Measurements from ENCODE around the gene WBP2.

Gene WBP2

DNA sequence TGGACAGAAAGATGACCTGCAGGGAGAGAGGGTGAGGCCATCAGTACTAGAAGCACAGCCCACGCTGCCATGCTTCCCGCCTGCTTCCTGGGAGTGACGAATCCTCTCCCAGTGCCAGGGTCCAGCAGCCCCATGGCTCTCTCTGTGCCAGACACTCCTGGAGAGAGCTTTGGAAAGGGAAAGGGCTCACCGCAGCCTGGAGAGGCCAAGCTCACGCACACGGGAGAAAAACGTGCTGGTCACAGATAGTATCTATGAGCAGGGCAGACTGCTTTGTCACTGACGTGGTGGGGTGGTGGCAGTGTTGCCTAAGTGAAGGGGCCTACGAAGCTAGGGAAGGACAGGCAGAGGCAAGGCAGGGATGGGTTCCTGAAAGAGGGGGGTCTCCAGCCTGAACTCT is 5.4 kb downstream of the WBP2 start:
- TF ChIP-seq POLR2AphosphoS5 (IDR thresholded peaks at IDR 0.05; ENCODE audit: low read depth, low read length) (no peak), FOXP2 (optimal IDR thresholded peaks at IDR 0.05; ENCODE audit: borderline replicate concordance, extremely low read depth, extremely low read length, insufficient read depth) (no peak), SIN3A (IDR thresholded peaks at IDR 0.05; ENCODE audit: borderline replicate concordance, insufficient read depth, low read length) (no peak), TAF1 (IDR thresholded peaks at IDR 0.05; ENCODE audit: borderline replicate concordance, insufficient read depth, low read length) (no peak)
- TF ChIP-seq, protein P1, sequence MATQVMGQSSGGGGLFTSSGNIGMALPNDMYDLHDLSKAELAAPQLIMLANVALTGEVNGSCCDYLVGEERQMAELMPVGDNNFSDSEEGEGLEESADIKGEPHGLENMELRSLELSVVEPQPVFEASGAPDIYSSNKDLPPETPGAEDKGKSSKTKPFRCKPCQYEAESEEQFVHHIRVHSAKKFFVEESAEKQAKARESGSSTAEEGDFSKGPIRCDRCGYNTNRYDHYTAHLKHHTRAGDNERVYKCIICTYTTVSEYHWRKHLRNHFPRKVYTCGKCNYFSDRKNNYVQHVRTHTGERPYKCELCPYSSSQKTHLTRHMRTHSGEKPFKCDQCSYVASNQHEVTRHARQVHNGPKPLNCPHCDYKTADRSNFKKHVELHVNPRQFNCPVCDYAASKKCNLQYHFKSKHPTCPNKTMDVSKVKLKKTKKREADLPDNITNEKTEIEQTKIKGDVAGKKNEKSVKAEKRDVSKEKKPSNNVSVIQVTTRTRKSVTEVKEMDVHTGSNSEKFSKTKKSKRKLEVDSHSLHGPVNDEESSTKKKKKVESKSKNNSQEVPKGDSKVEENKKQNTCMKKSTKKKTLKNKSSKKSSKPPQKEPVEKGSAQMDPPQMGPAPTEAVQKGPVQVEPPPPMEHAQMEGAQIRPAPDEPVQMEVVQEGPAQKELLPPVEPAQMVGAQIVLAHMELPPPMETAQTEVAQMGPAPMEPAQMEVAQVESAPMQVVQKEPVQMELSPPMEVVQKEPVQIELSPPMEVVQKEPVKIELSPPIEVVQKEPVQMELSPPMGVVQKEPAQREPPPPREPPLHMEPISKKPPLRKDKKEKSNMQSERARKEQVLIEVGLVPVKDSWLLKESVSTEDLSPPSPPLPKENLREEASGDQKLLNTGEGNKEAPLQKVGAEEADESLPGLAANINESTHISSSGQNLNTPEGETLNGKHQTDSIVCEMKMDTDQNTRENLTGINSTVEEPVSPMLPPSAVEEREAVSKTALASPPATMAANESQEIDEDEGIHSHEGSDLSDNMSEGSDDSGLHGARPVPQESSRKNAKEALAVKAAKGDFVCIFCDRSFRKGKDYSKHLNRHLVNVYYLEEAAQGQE (IDR thresholded peaks at IDR 0.05; ENCODE audit: insufficient read depth in 1 of 2, low read depth in 2 of 2, low read length in 2 of 2) = no peak

GRCh38 chr17:75849279-75849646 is 5.9 kb downstream of the WBP2 start:
- TF ChIP-seq POLR2AphosphoS5 (IDR thresholded peaks at IDR 0.05; ENCODE audit: low read depth, low read length) (no peak), TAF1 (IDR thresholded peaks at IDR 0.05; ENCODE audit: borderline replicate concordance, insufficient read depth, low read length) (no peak), FOXP2 (optimal IDR thresholded peaks at IDR 0.05; ENCODE audit: borderline replicate concordance, extremely low read depth, extremely low read length, insufficient read depth) (no peak), SIN3A (IDR thresholded peaks at IDR 0.05; ENCODE audit: borderline replicate concordance, insufficient read depth, low read length) (no peak)
- TF ChIP-seq, protein P1 (IDR thresholded peaks at IDR 0.05; ENCODE audit: insufficient read depth in 1 of 2, low read depth in 2 of 2, low read length in 2 of 2) = no peak

DNA sequence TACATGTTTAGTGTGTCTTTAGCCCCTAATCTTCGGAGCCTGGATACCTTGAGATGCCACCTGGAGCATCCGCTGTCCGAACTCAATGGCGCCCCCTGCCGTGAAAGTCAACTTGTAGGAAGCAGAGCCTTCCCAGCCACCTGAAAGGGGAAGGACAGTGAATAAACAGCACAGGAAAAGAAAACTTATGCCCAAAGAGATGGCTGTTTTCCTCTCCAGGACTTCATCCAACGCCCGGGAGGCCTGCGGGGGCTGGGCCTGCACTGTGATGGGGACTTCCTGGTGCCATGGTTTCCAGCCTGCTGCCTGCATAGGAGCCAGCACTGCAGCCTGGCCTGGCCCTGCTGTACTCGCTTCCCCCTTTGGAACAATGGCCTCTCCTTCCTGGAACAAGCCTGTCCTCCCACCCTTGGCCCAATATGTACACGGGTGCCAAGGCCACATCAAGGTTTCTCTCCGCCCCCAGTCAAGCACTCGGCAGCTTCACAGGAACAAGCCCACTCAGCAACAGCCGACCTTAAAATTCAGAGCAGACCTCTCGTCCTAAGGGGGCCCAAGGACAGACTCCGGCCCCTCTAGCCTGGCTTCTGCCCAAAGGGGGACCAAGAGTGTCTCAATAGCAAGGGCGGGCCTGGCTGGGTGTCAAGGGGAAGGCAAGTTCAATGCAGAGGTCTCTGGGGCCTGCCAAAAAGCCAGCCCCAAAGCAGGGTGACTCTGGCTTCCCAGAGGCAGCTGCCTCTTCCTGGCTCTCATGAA is 6.4 kb downstream of the WBP2 start:
- TF ChIP-seq, protein P1 (IDR thresholded peaks at IDR 0.05; ENCODE audit: insufficient read depth in 1 of 2, low read depth in 2 of 2, low read length in 2 of 2) = no peak
- TF ChIP-seq TAF1 (IDR thresholded peaks at IDR 0.05; ENCODE audit: borderline replicate concordance, insufficient read depth, low read length) (0 out of 2 replicates have a peak, but pooled peaks have one; percentile 28), FOXP2 (optimal IDR thresholded peaks at IDR 0.05; ENCODE audit: borderline replicate concordance, extremely low read depth, extremely low read length, insufficient read depth) (peak; percentile 71)

DNA sequence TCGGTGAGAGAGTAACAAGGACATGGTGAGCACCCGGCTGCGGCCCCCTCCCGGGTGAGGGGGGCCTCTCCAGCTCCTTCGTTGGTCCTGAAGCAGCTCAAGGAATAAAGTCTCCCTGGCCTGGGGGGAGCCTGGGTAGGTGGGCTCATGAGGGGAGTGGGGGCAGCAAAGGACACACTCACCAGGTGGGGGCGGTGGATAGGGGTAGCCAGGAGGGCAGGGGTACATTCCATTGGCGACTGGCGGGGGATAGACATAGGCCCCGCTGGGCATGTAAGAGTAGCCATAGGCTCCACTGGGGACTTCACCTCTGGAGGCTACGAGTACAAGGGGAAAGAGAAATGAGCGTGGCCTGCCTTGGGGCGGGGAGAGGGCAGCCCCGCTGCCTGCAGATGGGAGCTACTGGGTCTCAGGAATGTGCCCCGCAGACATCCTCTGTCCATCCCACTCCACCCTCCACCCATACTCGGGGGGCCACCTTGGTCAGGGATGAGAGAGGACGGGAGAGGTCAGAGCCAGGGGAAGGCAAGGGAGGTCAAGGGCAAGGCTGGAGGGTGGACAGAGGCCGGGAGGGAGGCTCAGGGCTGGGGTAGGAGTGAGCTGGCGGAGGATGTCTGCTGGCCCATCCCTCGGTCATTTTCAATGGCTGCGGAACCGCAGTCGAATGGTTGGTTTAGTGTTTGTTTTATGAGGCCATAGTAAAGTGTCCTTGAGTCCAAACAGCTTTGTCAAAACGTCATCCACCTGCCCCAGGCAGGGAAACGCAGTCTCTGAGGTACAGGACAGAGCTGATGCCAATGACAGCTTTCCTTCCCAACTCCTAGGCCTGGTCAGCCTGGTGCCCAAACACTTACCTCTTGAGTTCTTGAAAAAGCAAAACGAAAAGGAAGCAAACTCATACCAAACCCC is 7.3 kb downstream of the WBP2 start:
- TF ChIP-seq SIN3A (IDR thresholded peaks at IDR 0.05; ENCODE audit: borderline replicate concordance, insufficient read depth, low read length) = no peak
- TF ChIP-seq POLR2AphosphoS5 (IDR thresholded peaks at IDR 0.05; ENCODE audit: low read depth, low read length) = no peak
- no peak for TF ChIP-seq TAF1 (IDR thresholded peaks at IDR 0.05; ENCODE audit: borderline replicate concordance, insufficient read depth, low read length)
- TF ChIP-seq, protein P1 (IDR thresholded peaks at IDR 0.05; ENCODE audit: insufficient read depth in 1 of 2, low read depth in 2 of 2, low read length in 2 of 2) = no peak
- no peak for TF ChIP-seq FOXP2 (optimal IDR thresholded peaks at IDR 0.05; ENCODE audit: borderline replicate concordance, extremely low read depth, extremely low read length, insufficient read depth)
